K562 (cell line): Measurements from ENCODE around the gene EFEMP2. TPM values are rescaled to one million over a fixed set of nuclear protein-coding genes. Genes with fewer than 3 reads are reported as not detected.

Experiments
- CHD1 ChIP-seq: fragments of 200-600 bp; sonication (generic); IDR thresholded peaks from one replicate; pipeline ENCODE4 v1.6.1; 2012; ENCODE audit warnings: mild to moderate bottlenecking, moderate library complexity, low read length, inconsistent platforms
- EGR1 ChIP-seq: fragments of 450-650 bp; conservative IDR thresholded peaks from 2 replicates; pipeline ENCODE4 v1.6.1; 2017; ENCODE audit warnings: mild to moderate bottlenecking
- EP300 ChIP-seq: IDR thresholded peaks from 2 replicates; pipeline ENCODE4 v1.6.1; 2012; ENCODE audit warnings: low read length, improper control_type of control experiment
- KLF16 ChIP-seq: IDR thresholded peaks from 2 replicates; pipeline ENCODE4 v1.6.1; 2016; ENCODE audit warnings: antibody characterized with exemption
- NONO ChIP-seq, 2 experiments: fragments of 200-400 bp in 1 of 2; fragments of 450-650 bp in 1 of 2; formaldehyde crosslinking in 1 of 2; IDR thresholded peaks; 2 replicates each; pipeline ENCODE4 v1.6.1; 2017; ENCODE audit warnings: low read depth in 2 of 2, mild to moderate bottlenecking in 2 of 2, moderate library complexity in 2 of 2, low read length in 1 of 2
- NRF1 ChIP-seq, 2 experiments: fragments of 450-650 bp; IDR thresholded peaks in 1 of 2; conservative IDR thresholded peaks in 1 of 2; 2 replicates each; pipeline ENCODE4 v1.6.1; 2014; ENCODE audit warnings: mild to moderate bottlenecking in 2 of 2
- PHF8 ChIP-seq: fragments of 200-600 bp; sonication (generic); IDR thresholded peaks from 2 replicates; pipeline ENCODE4 v1.6.1; 2012; ENCODE audit warnings: mixed run types, mild to moderate bottlenecking, inconsistent platforms, low read length, moderate library complexity, borderline replicate concordance
- POLR2B ChIP-seq: fragments of 450-650 bp; IDR thresholded peaks from 2 replicates; pipeline ENCODE4 v1.6.1; 2018; ENCODE audit warnings: low read depth; ENCODE audit not compliant: partially characterized antibody
- RB1 ChIP-seq: fragments of 450-650 bp; IDR thresholded peaks from 2 replicates; pipeline ENCODE4 v1.6.1; 2017; ENCODE audit warnings: low read depth, mild to moderate bottlenecking
- RCOR1 ChIP-seq, 2 experiments: IDR thresholded peaks; 2 replicates each; pipeline ENCODE4 v1.6.1; 2012; ENCODE audit warnings: low read depth in 2 of 2, low read length in 2 of 2, borderline replicate concordance in 1 of 2, improper control_type of control experiment in 1 of 2
- SIN3A ChIP-seq, 2 experiments: fragments of 150-350 bp in 1 of 2; IDR thresholded peaks; 2 replicates each; pipeline ENCODE4 v1.6.1; 2011 to 2016; ENCODE audit warnings: borderline replicate concordance in 2 of 2, low read depth in 2 of 2, low read length in 2 of 2, mild to moderate bottlenecking in 2 of 2, moderate library complexity in 2 of 2; ENCODE audit not compliant: control insufficient read depth in 1 of 2
- SRF ChIP-seq, 2 experiments: fragments of 250-450, 450-650 bp in 1 of 2; sonication (Bioruptor Pico) in 1 of 2; sonication (generic) in 1 of 2; formaldehyde crosslinking; IDR thresholded peaks; 2 replicates each; pipeline versions ENCODE4 v1.5.0 to v1.5.1; 2020 to 2022; ENCODE audit warnings: mild to moderate bottlenecking in 1 of 2, missing genetic modification reagents in 1 of 2
- SRSF7 ChIP-seq: fragments of 200-400 bp; formaldehyde crosslinking; optimal IDR thresholded peaks from 2 replicates; pipeline ENCODE3; 2017; ENCODE audit warnings: mild to moderate bottlenecking, low read depth, low read length
- ZFX ChIP-seq: sonication (generic); formaldehyde crosslinking; IDR thresholded peaks from 2 replicates; pipeline ENCODE4 v1.8.0; 2022; ENCODE audit warnings: mild to moderate bottlenecking, missing genetic modification reagents, moderate library complexity
- ZNF707 ChIP-seq: fragments of 250-450 bp; sonication (Bioruptor Pico); conservative IDR thresholded peaks from 2 replicates; pipeline ENCODE4 v1.8.0; 2022; ENCODE audit warnings: inconsistent platforms, mild to moderate bottlenecking, moderate library complexity
- ZNF75A ChIP-seq: fragments of 450-650 bp; formaldehyde crosslinking; IDR thresholded peaks from 2 replicates; pipeline ENCODE4 v1.4.0; 2020; ENCODE audit warnings: mild to moderate bottlenecking
- polyA plus RNA-seq, 8 experiments: library from polyadenylated mRNA; depleted of rRNA in 4 of 8; stranded (reverse) in 5 of 8; unstranded in 3 of 8; fragments of >200 nt; fragmentation: Nextera tagmentation in 2 of 8; fragmentation: Illumina TruSeq in 1 of 8; extraction: Ambion mirVana in 2 of 8; extraction: Trizol in 1 of 8; gene quantifications; 2 replicates each; pipeline versions ENCODE4 v1.2.1 to v1.2.3, GENCODE V29; 2011 to 2014; ENCODE audit warnings: inconsistent platforms in 1 of 8, missing spikeins in 1 of 8
- total RNA-seq, 7 experiments: library from RNA; depleted of rRNA in 6 of 7; stranded (reverse); fragments of >200 nt in 6 of 7; fragmentation: Illumina TruSeq in 2 of 7; extraction: Trizol in 2 of 7; gene quantifications; 2 replicates each; pipeline versions ENCODE4 v1.2.1 to v1.2.3, GENCODE V29; 2011 to 2021; ENCODE audit warnings: low replicate concordance in 1 of 7
- TF ChIP-seq, protein P1 (sequence below): fragments of 200-400 bp; formaldehyde crosslinking; IDR thresholded peaks from 2 replicates; pipeline ENCODE4 v1.6.1; 2017; ENCODE audit warnings: mild to moderate bottlenecking, low read depth, low read length, moderate library complexity
- TF ChIP-seq, protein P2 (sequence below): IDR thresholded peaks from 2 replicates; pipeline ENCODE4 v1.6.1; 2016; ENCODE audit warnings: missing genetic modification characterization, missing compliant biosample characterization
- TF ChIP-seq, protein P3 (sequence below): sonication (generic); formaldehyde crosslinking; IDR thresholded peaks from 2 replicates; pipeline ENCODE4 v1.8.0; 2023; ENCODE audit warnings: mild to moderate bottlenecking, missing genetic modification reagents
- TF ChIP-seq, protein P4 (sequence below): sonication (generic); formaldehyde crosslinking; IDR thresholded peaks from 2 replicates; pipeline ENCODE4 v1.8.0; 2022; ENCODE audit warnings: mild to moderate bottlenecking, missing genetic modification reagents

The EFEMP2 gene
- total and polyA plus RNA-seq, 9 of the 15 experiments (the other 6 are each of a cell fraction or from before 2014, with no cell fraction given): 0.07 to 2.9 (median 0.69) TPM; not detected in 1

DNA sequence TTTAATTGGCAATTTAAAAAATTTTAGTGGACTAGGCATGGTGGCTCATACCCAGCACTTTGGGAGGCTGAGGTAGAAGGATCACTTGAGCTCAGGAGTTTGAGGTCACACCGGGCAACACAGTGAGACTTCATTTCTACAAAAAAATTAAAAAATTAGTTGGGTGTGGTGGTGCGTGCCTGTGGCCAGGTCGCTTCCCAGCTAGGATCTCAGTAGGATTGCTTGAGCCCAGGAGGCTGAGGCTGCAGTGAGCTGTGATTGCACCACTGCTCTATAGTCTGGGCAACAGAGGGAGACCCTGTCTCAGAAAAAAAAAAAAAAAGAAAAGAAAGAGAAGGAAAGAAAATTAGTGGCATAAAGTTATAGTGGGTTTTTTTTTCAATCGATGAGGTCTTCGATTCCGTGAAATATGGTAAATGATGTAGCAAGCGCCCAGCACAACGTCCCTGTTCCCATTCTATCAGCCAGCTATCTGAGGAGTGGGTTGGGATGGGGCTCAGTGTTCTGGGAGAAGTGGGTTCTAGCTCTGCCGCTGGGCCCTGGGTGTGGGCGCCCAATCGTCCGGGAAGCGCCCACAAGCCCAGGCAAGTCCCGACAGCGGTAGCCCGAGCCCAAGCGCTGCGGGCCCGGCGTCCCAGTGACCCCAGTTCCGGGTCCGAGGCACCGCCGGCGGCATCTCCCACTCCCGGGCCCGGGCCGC, 26.2 kb upstream of the EFEMP2 start (continued):
- no peak for TF ChIP-seq KLF16
- TF ChIP-seq, protein P1, sequence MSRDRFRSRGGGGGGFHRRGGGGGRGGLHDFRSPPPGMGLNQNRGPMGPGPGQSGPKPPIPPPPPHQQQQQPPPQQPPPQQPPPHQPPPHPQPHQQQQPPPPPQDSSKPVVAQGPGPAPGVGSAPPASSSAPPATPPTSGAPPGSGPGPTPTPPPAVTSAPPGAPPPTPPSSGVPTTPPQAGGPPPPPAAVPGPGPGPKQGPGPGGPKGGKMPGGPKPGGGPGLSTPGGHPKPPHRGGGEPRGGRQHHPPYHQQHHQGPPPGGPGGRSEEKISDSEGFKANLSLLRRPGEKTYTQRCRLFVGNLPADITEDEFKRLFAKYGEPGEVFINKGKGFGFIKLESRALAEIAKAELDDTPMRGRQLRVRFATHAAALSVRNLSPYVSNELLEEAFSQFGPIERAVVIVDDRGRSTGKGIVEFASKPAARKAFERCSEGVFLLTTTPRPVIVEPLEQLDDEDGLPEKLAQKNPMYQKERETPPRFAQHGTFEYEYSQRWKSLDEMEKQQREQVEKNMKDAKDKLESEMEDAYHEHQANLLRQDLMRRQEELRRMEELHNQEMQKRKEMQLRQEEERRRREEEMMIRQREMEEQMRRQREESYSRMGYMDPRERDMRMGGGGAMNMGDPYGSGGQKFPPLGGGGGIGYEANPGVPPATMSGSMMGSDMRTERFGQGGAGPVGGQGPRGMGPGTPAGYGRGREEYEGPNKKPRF: peak; percentile 80; the same call in 1 of the 2 replicates
- TF ChIP-seq CHD1: peak; percentile 80
- peak; percentile 50; the same call in 1 of the 2 replicates for TF ChIP-seq PHF8
- TF ChIP-seq ZNF75A (CRISPR knock-in tag): peak; percentile 65; the same call in 1 of the 2 replicates
- 0 out of 4 replicates have a peak, but pooled peaks of 1 of the 2 experiments have one; percentile 83 for TF ChIP-seq SIN3A (IDR thresholded peaks at IDR 0.05; ENCODE audit: borderline replicate concordance in 2 of 2, control insufficient read depth in 1 of 2, low read depth in 2 of 2, low read length in 2 of 2)
- no peak for TF ChIP-seq ZNF707 (CRISPR knock-in tag)
- peak; percentile 12 for TF ChIP-seq POLR2B
- TF ChIP-seq RCOR1 (IDR thresholded peaks at IDR 0.05; ENCODE audit: borderline replicate concordance in 1 of 2, low read depth in 2 of 2, low read length in 2 of 2): peak in 1 of 2 experiments; percentile 31; a peak in 1 of 4 replicates
- TF ChIP-seq NONO (IDR thresholded peaks at IDR 0.05; ENCODE audit: low read depth in 2 of 2, low read length in 1 of 2): 0 out of 4 replicates have a peak, but pooled peaks of 1 of the 2 experiments have one; percentile 12
- TF ChIP-seq NRF1 (conservative IDR thresholded peaks at IDR 0.05 in 1 of 2, IDR thresholded peaks at IDR 0.05 in 1 of 2): peak in 1 of 2 experiments; percentile 26; a peak in 1 of 4 replicates
- 0 out of 2 replicates have a peak, but pooled peaks have one; percentile 26 for TF ChIP-seq EGR1
- TF ChIP-seq RB1: peak; percentile 78; the same call in 1 of the 2 replicates
- TF ChIP-seq EP300: 0 out of 2 replicates have a peak, but pooled peaks have one; percentile 43
- peak; percentile 92 for TF ChIP-seq ZFX (CRISPR knock-in tag)
- TF ChIP-seq, protein P2, sequence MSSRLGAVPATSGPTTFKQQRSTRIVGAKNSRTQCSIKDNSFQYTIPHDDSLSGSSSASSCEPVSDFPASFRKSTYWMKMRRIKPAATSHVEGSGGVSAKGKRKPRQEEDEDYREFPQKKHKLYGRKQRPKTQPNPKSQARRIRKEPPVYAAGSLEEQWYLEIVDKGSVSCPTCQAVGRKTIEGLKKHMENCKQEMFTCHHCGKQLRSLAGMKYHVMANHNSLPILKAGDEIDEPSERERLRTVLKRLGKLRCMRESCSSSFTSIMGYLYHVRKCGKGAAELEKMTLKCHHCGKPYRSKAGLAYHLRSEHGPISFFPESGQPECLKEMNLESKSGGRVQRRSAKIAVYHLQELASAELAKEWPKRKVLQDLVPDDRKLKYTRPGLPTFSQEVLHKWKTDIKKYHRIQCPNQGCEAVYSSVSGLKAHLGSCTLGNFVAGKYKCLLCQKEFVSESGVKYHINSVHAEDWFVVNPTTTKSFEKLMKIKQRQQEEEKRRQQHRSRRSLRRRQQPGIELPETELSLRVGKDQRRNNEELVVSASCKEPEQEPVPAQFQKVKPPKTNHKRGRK (tag): peak; percentile 32; the same call in 1 of the 2 replicates
- TF ChIP-seq, protein P3, sequence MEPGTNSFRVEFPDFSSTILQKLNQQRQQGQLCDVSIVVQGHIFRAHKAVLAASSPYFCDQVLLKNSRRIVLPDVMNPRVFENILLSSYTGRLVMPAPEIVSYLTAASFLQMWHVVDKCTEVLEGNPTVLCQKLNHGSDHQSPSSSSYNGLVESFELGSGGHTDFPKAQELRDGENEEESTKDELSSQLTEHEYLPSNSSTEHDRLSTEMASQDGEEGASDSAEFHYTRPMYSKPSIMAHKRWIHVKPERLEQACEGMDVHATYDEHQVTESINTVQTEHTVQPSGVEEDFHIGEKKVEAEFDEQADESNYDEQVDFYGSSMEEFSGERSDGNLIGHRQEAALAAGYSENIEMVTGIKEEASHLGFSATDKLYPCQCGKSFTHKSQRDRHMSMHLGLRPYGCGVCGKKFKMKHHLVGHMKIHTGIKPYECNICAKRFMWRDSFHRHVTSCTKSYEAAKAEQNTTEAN: no peak
- TF ChIP-seq SRF (CRISPR knock-in tag; IDR thresholded peaks at IDR 0.05): no peak
- TF ChIP-seq, protein P4, sequence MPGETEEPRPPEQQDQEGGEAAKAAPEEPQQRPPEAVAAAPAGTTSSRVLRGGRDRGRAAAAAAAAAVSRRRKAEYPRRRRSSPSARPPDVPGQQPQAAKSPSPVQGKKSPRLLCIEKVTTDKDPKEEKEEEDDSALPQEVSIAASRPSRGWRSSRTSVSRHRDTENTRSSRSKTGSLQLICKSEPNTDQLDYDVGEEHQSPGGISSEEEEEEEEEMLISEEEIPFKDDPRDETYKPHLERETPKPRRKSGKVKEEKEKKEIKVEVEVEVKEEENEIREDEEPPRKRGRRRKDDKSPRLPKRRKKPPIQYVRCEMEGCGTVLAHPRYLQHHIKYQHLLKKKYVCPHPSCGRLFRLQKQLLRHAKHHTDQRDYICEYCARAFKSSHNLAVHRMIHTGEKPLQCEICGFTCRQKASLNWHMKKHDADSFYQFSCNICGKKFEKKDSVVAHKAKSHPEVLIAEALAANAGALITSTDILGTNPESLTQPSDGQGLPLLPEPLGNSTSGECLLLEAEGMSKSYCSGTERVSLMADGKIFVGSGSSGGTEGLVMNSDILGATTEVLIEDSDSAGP: 0 out of 2 replicates have a peak, but pooled peaks have one; percentile 7
- peak; percentile 39 for TF ChIP-seq SRSF7
